SK-N-SH (cell line): ENCODE results near the gene USP4.

Experiments
- GATA2 ChIP-seq: sonication (generic); formaldehyde crosslinking; IDR thresholded peaks from 2 replicates; pipeline ENCODE4 v1.5.0; 2020; ENCODE audit warnings: mild to moderate bottlenecking, missing genetic modification reagents
- TF ChIP-seq, protein P1 (sequence below): fragments of 200-600 bp; sonication (generic); IDR thresholded peaks from 2 replicates; pipeline ENCODE4 v1.6.1; 2017; ENCODE audit warnings: antibody characterized with exemption, mild to moderate bottlenecking, moderate library complexity

DNA sequence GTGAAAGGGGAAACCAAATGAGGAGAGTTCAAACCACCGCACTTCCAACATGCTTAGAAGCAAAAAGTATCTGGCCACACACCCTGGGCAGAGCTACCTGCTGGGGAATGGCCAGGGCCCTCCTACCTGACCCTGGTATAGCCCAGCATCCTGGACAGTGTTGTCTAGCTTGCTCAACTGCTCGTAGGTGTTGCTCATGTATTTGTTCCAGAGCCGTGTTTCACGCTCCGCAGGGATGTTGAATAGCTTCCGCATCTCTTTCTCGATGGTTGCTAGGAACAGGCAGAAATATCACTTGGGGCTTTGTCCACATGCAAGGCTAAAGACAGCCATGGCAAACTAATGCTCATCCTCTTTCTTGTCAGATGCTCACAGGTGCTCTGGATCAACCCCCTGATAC, 15.1 kb downstream of the USP4 start:
- TF ChIP-seq GATA2 (CRISPR knock-in tag) = no peak
- TF ChIP-seq, protein P1, sequence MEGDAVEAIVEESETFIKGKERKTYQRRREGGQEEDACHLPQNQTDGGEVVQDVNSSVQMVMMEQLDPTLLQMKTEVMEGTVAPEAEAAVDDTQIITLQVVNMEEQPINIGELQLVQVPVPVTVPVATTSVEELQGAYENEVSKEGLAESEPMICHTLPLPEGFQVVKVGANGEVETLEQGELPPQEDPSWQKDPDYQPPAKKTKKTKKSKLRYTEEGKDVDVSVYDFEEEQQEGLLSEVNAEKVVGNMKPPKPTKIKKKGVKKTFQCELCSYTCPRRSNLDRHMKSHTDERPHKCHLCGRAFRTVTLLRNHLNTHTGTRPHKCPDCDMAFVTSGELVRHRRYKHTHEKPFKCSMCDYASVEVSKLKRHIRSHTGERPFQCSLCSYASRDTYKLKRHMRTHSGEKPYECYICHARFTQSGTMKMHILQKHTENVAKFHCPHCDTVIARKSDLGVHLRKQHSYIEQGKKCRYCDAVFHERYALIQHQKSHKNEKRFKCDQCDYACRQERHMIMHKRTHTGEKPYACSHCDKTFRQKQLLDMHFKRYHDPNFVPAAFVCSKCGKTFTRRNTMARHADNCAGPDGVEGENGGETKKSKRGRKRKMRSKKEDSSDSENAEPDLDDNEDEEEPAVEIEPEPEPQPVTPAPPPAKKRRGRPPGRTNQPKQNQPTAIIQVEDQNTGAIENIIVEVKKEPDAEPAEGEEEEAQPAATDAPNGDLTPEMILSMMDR = no peak
